GM19023 (cell line): ENCODE data around the gene PTPA.
"Not testable (repeated sequence)": the region's sequence is repeated elsewhere in the genome, so short reads cannot be mapped to it uniquely, and the experiment has no call there.

Source experiments
- ATAC-seq: cut with Tn5 transposase; IDR thresholded peaks from one replicate; pipeline ENCODE4 v1.9.1; 2021; ENCODE audit warnings: mild to moderate bottlenecking, moderate library complexity; ENCODE audit not compliant: unreplicated experiment

Gene PTPA

GRCh38 chr9:129175825-129176633 is 64.8 kb downstream of the PTPA start:
- no peak for ATAC-seq

GRCh38 chr9:129176701-129177442 is 65.7 kb downstream of the PTPA start:
- ATAC-seq, result no peak

DNA sequence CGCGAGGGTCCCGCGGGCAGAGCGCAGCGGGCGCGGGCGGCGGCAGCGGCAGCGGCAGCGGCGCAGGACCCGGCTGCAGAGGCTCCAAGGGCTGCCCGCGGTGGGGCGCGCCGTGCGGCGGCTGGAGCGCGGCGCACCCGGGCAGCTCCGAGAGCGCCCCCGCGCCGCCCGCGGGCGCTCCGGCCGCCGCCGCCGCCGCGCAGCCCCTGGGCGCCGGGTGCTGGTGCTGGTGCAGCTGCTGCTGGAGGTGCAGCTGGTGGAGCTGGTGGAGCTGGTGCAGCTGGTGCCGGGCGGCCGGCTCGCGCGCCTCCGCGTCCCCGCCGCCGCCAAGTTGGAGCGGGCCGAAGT is 66.2 kb downstream of the PTPA start:
- peak; percentile 11 for ATAC-seq

DNA sequence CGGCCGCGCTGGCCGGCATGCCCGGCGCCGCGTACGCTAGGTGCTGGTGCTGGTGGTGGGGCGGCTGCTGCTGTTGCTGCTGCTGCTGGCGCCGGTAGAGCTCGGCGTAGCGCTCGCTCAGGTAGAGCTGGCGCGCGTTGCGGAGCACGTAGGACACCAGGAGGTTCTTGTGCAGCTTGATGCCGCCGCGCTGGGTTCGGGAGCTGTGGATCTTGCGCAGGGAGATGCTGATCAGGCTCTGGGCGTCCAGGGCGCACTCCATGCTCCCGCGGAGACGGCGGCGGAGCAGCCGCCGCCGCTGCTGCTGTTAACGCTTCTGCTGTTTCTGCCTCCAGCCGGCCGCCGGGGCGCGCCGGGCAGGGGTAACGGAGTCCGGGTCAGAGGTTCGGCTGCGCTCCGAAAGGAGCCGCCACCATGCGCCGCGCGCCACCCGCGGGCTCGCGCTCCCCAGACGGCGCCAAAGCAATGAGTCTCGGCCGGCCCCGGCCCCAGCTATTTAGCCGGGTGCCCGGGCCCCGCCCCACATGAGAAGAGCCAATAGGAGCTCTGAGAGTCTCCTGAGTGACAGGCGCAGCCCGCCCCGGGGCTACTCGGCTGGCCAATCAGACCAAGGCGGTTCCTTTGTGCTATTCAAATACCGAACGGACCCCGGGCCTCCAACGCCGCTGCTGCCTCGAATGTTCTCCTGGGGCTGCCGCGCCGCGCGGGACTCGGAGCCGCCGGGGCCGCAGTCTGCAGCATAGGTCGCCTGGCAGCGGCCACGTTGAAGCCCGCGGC is 66.8 kb downstream of the PTPA start, which contains the start of gene IER5L:
TSS of gene IER5L (minus strand) at position 471 of the 777 bp plus-strand sequence. CDS start at position 262, 209 bp downstream.
- ATAC-seq, result peak; percentile 83

DNA sequence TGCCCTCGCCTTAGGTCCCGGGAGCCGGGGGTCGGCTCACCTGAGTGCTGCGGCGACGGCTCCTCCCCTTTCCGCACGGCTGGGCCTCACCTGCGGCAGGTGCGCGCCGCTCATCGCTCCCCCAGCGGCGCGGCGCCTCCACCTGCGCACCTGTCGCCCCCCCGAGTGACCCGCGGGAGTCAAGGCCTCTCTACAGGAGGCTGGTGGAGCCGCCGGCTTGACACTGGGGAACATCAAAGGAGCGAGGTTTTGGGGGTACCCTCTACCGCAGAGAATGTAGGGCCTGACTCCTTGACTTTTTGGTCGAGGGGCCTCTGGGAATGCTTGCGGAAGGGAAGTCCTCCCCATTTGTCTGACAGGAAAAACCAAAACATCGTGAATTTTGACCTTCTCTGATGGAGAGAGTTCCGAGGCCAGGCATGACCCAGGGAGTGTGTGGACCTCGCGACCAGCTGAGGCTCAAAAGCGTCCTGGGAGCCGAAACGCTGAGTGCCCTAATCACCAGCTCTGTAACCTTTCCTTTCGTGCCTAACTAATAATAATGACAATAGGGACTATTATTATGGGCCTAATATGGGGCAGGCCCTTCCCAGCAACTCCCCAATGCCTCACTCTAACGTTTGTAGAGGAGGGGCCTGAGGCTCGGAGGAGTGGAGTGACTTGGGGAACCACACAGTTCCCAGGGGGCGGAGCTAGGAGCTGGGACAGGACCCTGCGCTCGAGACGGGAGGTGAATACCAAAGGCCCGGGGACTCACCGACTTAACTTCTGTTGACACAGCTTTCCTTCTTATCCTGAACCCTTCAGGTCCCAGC is 67.6 kb downstream of the PTPA start:
- ATAC-seq, result no peak

- no peak for ATAC-seq
These were observed 70.0 kb downstream of the PTPA start for GRCh38 chr9:129181246-129181645.

DNA sequence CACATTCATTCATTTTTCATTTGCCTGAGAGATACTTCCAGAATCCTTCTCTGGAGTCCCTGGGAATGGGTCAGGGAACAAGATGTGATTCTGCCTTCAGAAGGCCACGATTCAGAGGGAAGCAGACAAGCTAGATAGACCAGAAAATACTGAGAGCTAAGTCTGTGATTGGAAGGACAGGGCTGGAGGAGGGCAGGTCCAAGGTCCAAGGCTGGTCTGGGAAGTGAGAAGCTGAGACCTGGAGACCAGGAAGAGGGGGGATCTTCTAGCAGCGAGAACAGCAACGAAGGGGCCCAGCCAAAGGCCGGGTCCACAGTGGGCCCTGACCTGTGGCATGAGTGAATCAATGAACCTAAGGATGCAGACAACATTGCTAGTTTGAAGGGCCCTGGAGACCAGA is 70.9 kb downstream of the PTPA start:
- ATAC-seq, result no peak

GRCh38 chr9:129182625-129183494 is 71.6 kb downstream of the PTPA start:
- ATAC-seq, result no peak

GRCh38 chr9:129183495-129184218 is 72.4 kb downstream of the PTPA start:
- no peak for ATAC-seq

DNA sequence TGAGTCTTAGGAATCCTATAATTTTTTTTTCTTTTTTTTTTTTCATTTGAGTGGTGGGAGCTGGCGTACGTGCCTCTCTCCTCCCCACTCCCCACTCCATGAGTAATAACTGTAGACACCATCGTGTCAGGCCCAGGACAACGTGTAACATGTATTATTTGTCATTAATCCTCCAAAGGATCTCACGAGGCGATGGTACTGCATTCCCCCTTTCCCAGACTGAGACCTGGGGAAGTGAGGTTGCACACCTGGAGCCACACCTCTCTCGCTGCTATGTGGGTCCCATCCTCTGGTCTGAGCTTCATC is 73.0 kb downstream of the PTPA start:
- ATAC-seq, result no peak

GRCh38 chr9:129184596-129185122 is 73.4 kb downstream of the PTPA start:
- ATAC-seq, result no peak

DNA sequence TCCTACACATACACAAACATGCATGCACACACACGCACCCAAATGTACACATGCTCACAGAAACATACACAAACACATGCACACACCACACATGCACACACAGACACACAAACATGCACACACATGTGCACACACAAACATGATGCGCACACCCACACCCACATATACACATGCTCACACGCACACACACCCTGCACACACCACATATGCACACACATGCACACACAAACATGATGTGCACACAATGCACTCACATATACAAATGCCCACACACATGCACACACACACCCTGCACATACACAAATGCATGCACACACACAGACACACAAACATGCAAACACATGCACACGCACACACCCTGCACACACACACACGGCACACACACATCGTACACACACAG is 74.2 kb downstream of the PTPA start:
- no peak for ATAC-seq

GRCh38 chr9:129185991-129186390 is 74.8 kb downstream of the PTPA start:
- ATAC-seq, result no peak

DNA sequence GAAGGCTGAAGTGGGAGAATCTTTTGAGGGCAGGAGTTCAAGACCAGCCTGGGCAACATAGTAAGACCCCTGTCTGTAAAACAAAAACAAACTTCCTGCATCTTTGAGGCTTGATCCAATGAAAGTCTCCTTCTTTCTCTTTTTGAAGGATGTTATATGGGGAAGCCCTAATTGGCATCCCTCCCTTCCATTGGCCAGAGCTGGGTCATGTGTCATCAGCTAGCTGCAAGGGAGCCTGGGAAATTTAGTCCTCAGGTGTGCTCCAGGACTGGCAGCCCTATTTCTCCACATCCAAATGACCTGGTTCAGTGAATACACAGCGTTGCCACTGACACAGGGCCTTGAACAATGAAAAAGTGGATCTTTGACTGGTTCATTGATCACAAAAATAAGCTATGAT is 75.8 kb downstream of the PTPA start:
- ATAC-seq, result no peak

- ATAC-seq, result not testable (repeated sequence)
These were observed 78.8 kb downstream of the PTPA start for GRCh38 chr9:129189971-129190370.

- no peak for ATAC-seq
These were observed 80.0 kb downstream of the PTPA start for GRCh38 chr9:129191234-129191633.

GRCh38 chr9:129193655-129194054 is 82.4 kb downstream of the PTPA start:
- no peak for ATAC-seq

DNA sequence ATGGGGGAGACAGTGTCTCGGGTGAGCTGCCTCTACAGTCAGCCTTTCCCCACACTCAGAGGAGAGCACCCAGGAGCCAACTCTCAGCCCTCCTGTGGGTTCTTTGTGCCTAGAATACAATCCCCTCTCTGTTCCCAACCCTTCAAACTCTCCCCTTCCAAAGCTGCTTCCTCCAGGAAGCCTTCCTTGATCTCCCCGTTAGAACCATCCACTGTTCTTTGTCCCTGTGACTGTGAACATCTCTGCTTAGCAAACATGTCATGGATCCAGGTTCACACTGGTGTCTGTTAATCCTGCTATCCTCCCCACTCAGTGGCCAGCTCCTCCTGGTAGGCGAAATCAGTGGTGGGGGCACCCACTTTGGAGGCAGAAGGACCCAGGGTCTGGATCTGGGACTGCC is 83.0 kb downstream of the PTPA start:
- no peak for ATAC-seq

DNA sequence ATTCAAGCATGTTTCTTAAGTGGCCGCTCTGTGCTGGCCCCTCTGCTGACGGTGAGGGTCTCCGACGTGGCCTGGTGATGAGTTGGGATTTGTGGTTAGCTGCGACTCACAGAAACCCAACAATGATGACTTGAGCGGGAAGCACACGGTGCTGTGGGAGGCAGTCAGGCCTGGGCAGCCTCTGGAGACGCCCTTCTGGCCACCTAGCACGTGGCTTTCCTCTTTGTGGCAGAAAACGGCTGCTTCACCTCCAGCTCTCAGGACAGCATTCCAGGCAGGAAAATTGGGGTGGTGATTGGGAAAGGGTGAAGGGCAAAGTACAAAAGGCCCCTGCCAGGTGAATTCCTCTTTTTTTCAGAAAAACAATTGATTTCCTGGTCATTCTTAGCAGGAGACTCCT is 84.4 kb downstream of the PTPA start:
- no peak for ATAC-seq
